GM12872 (cell line): ENCODE results near the gene ABCC1.

Experiments used
- CTCF ChIP-seq: IDR thresholded peaks from 3 replicates; pipeline ENCODE4 v1.5.1; 2011; ENCODE audit warnings: low read depth, mild to moderate bottlenecking, low read length, moderate library complexity; ENCODE audit not compliant: insufficient read depth

Gene ABCC1

DNA sequence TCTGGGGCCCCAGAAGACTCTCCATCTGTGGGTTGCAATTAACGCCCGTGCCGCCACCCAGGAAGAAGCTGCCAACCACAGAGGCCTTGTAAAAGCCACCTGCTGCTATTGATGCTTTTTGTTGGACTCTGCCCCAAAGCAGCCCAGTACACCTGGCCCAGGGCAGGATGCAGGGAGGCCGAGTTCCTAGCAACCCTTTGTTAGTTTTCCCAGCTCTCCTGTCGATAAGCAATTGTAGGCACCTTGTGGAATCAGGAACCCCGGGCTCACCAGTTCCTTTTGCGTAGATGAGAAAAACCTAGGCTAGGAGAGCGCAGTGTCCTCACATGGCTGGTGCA lies 170.6 kb downstream of the ABCC1 start:
- no peak for TF ChIP-seq CTCF

DNA sequence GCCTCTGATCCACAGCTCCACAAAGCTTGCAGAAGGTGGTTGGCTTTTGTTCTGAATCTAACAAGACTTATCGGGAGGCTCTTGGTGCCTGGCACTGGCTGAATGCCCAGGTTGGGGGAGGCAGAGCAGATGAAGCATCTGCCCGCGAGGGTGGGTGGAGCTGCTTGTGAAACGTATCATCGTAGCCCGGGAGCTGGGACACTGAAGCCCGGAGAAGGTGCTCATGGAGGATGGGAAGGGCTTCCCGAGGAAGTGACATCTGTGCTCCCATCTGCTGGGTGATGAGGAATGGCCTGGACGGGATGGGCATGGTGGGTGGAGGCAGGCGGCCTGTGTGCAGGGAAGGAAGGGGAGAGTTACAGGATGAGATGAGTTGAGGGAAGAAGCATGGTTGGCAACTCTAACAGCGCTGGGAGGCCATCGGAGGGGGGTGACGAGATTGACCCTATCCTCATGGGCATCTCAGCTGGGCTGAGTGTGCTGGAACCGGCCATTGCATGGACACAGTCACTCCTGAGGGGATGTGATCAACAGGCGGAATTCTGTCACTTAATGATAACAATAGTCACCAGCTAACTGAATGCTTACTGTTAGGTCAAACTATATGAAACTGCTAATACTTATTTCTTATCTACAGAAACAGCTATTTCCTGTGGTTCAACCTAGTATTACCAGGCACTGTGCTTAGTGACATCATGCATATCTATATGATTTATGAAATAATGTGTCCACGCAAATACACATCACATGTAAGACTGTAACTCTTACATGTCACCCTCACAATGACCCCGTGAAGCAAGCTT lies 171.2 kb downstream of the ABCC1 start:
- TF ChIP-seq CTCF, result no peak

DNA sequence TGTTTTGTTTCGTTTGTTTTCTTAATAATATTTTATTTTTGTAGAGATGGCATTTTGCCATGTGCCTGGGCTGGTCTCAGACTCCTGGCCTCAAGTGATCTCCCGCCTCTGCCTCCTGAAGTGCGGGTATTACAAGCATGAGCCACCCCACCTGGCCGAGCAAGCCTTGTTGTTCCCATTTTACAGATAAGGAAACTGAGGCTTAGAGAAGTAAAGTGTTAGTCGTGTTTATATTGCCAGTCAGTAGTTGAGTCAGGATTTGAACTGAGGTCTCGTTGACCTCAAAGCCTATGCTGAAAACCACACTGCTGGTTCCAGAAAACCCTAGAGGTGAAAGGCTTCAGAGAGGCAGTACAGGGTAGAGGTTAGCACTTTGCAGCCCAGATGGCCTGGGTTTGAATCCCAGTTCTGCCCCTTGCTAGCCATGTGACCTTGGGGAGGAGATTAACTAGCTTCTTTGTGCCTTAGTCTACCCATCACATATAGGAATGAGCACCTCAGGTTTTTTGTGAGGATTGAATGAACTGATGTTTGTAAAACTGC lies 171.8 kb downstream of the ABCC1 start:
- no peak for TF ChIP-seq CTCF

- no peak for TF ChIP-seq CTCF
Measured at GRCh38 chr16:16122264-16122663, 172.8 kb downstream of the ABCC1 start.

DNA sequence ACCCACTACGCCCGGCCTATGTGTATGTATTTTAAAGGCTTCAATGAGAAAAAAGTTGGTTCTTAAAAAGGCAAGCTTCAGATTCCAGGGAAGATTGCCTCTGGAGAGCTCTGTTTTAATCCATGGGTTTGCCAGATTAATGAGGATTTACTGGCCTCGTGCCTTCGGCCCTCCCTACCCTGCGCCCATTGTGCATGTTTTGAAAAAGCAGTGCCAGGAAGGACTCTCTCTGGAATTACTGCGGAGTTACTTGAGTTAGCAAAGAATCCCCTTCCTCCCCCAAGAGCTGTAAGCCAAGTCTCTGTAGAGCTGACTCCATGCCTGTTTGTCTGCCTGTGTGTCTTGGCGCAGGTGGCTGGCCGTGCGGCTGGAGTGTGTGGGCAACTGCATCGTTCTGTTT lies 175.0 kb downstream of the ABCC1 start:
- TF ChIP-seq CTCF, result no peak

- TF ChIP-seq CTCF, result no peak
Measured at GRCh38 chr16:16124974-16125373, 175.6 kb downstream of the ABCC1 start.

- TF ChIP-seq CTCF, result no peak
Measured at GRCh38 chr16:16126896-16127295, 177.5 kb downstream of the ABCC1 start.
